Stimulated activated CD4-positive, alpha-beta T cell treated with anti-CD3 and anti-CD28 coated beads, TNF-alpha, amount 100 ng/mL, for 24 hours (primary cell): ENCODE measurements around the gene HSF4.

Source experiments
- DNase-seq, 3 experiments: peaks; one replicate each; pipeline ENCODE4 v3.0.0-alpha.2; 2020; ENCODE audit warnings: low read depth in 3 of 3

Gene HSF4

GRCh38 chr16:67150047-67150832, 14.3 kb upstream of the HSF4 start:
- peak in 1 of 3 experiments; percentile 54 for DNase-seq

DNA sequence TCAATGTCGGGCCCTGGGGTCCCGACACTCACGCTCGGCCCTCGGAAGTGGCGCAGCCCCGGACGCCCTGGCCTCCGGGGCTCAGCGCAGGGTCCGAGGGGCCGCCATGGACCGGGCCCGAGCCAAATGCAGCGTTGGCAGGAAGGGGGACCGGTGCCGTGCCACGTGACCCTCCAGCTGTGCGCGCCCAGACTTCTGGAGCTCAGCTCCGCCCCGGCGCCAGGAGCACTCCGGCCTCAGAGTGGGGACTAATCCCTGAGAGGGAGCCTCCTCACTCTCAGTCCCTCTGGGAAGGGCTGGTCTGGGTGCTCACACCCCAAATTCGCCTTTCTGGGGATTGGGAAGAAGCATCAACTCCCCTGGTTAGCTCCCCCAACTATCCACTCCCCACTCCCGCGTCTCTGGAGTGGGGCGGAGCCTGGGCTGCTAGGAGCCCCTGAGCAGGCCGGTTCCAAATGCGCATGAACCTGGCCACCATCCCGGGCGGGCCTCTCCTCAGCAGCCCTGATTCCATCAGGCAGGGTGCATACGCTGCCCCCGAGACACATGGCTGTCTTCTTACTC, 13.6 kb upstream of the HSF4 start, which contains the start of gene B3GNT9:
Gene B3GNT9, minus strand, starts transcription at position 166 of the 564 bp plus-strand sequence. CDS start 513 bp downstream, outside the sequence.
- DNase-seq = no peak

- no peak for DNase-seq
These were observed 13.0 kb upstream of the HSF4 start for GRCh38 chr16:67151431-67152097.

DNA sequence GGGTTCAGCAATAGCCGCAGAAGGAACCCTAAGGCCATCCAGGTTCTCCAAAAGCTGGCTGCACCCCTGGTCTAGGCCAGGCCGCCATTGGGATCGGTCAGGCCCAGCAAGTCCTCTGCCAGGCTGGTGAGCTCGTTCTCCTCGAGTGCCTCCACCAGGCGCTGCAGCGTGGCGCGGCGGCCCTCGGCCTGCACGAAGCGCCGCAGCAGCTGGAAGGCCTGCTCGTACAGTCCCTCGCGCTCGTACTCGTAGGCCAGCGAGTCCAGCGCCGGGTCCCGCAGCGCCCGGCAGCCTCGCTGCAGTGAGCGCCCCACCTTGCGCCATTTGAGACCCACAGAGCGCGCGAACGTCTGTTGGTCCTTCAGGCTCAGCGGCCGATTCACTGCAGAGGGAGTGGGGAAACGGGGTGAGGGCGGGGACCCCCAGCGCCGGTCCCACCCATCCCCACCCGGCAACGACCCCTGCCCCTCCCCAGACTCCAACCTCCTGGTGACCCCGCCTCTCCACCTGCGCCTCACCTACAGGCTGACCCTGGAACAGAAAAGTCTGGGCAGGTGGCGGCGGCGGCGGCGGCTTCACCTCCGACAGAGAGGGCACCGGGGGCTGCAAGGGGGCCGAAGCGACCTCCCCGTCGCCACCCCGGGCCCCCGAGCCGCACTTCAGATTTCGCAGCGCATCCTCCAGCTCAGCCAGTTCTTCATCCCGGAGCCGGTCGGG, 9.8 kb upstream of the HSF4 start:
- DNase-seq = no peak

GRCh38 chr16:67155295-67156142, 9.0 kb upstream of the HSF4 start:
- DNase-seq = peak in 2 of 3 experiments; percentile 59 to 77

- no peak for DNase-seq
These were observed 8.3 kb upstream of the HSF4 start for GRCh38 chr16:67156143-67156844.

- DNase-seq = no peak
These were observed 7.3 kb upstream of the HSF4 start for GRCh38 chr16:67157106-67157748.

- DNase-seq = no peak
These were observed 6.5 kb upstream of the HSF4 start for GRCh38 chr16:67157892-67158635.

GRCh38 chr16:67158637-67159600, 5.6 kb upstream of the HSF4 start:
- DNase-seq = peak in 1 of 3 experiments; percentile 80

DNA sequence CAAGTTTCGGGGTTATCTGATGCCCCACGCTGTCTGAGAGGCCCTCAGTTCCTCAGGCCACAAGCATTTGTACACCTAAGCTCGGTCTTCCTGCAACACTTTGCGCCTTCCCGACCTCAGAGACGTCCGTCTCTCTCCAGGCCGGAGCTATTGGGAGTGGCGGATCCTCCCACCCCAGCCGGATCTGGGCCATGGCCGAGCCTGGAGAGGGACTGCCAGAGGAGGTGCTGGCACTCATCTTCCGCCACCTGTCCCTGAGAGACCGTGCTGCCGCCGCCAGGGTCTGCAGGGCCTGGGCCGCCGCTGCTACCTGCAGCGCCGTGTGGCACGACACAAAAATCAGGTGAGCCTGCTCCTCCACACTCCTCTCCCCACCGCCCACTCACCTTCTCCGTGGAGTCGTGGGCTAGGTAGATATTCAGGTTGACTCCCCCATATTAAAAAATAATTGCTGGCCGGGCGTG, 2.9 kb upstream of the HSF4 start:
- DNase-seq = no peak

GRCh38 chr16:67162506-67163163, 1.9 kb upstream of the HSF4 start:
- DNase-seq = no peak

DNA sequence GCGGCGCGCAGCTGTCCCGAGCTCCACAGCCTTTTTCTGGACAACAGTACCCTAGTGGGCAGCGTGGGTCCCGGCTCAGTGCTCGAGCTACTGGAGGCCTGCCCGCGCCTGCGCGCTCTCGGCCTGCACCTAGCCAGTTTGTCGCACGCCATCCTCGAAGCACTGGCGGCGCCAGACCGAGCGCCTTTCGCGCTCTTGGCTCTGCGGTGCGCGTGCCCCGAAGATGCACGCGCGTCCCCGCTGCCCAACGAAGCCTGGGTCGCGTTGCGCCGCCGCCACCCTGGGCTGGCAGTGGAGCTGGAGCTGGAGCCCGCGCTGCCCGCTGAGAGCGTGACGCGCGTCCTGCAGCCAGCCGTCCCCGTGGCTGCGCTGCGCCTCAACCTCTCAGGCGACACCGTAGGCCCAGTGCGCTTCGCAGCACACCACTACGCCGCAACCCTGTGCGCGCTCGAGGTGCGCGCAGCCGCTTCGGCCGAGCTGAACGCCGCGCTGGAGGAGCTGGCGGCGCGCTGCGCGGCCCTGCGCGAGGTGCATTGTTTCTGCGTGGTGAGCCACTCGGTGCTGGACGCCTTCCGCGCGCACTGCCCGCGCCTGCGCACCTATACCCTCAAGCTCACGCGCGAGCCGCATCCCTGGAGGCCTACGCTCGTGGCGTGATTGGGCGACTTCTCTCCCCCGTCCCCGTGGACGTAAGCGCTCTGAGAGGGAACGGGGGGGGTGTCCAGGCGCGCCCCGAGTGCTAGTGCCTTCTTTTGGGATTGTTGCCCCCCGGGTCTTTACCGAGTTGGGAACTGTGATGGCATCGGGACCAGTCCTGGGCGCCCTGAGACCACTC, 1.2 kb upstream of the HSF4 start:
- peak in 1 of 3 experiments; percentile 48 for DNase-seq

GRCh38 chr16:67163999-67164558, 466 bp upstream of the HSF4 start:
- no peak for DNase-seq

DNA sequence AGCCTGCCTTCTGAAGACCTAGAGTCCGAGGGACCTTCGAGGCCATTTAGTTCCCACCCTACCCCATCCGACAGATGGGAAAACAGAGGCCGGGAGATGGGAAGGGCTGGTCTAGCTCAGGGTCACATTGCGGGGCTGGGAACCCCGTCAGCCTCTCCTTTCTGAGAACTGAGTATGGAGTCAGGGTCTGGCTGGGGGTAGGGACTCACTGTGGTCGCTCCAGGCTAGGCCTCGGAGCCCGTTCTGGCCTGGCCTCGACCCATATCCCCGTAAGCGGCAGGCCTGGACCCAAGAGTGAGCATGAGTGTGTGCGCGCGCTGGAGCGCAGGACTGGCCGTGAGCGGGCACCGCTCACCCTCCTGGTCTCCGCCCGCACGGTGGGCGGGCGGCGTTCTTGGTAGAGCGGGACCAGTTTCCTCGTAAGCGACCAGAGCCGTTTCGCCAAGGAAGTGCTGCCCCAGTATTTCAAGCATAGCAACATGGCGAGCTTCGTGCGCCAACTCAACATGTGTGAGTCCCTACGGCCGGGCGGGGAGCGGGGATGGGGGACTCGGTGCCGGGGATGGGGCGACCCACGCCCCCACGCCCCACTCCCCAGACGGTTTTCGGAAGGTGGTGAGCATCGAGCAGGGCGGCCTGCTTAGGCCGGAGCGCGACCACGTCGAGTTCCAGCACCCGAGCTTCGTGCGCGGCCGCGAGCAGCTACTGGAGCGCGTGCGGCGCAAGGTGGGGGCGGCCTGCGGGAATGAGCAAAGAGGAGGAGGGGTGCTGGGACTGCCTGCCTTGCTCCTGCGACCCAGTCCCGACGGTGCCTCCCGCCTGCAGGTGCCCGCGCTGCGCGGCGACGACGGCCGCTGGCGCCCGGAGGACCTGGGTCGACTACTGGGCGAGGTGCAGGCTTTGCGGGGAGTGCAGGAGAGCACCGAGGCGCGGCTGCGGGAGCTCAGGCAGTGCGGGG, 855 bp downstream of the HSF4 start:
- DNase-seq = no peak

- no peak for DNase-seq
These were observed 1.6 kb downstream of the HSF4 start for GRCh38 chr16:67166110-67166547.
